Glutamatergic neuron (in vitro differentiated cells): Measurements from ENCODE around the gene ZNF280A. TPM values are rescaled to one million over a fixed set of nuclear protein-coding genes. Genes with fewer than 3 reads are reported as not detected.
"Not testable (repeated sequence)": the region's sequence is repeated elsewhere in the genome, so short reads cannot be mapped to it uniquely, and the experiment has no call there.

Source experiments
- DNase-seq: peaks from one replicate; pipeline ENCODE4 v3.0.0; 2022
- H3K27ac Mint-ChIP-seq: one replicate; pipeline ENCODE4 v1.8.0; 2020; ENCODE audit warnings: mild to moderate bottlenecking, mixed read lengths, inconsistent platforms; ENCODE audit not compliant: unreplicated experiment
- H3K27me3 Mint-ChIP-seq: one replicate; pipeline ENCODE4 v1.8.0; 2020; ENCODE audit warnings: mild to moderate bottlenecking, moderate library complexity, mixed read lengths, inconsistent platforms; ENCODE audit not compliant: unreplicated experiment
- H3K36me3 Mint-ChIP-seq: one replicate; pipeline ENCODE4 v1.8.0; 2020; ENCODE audit warnings: mild to moderate bottlenecking, mixed read lengths, inconsistent platforms; ENCODE audit not compliant: unreplicated experiment
- H3K4me1 Mint-ChIP-seq: one replicate; pipeline ENCODE4 v1.8.0; 2020; ENCODE audit warnings: mild to moderate bottlenecking, low read depth, mixed read lengths, inconsistent platforms; ENCODE audit not compliant: unreplicated experiment
- H3K4me3 Mint-ChIP-seq: one replicate; pipeline ENCODE4 v1.8.0; 2020; ENCODE audit warnings: mild to moderate bottlenecking, mixed read lengths, inconsistent platforms; ENCODE audit not compliant: unreplicated experiment
- H3K9me3 Mint-ChIP-seq: one replicate; pipeline ENCODE4 v1.8.0; 2020; ENCODE audit warnings: mild to moderate bottlenecking, moderate library complexity, mixed read lengths, inconsistent platforms; ENCODE audit not compliant: unreplicated experiment
- CTCF ChIP-seq: fragments of 200-600 bp; sonication (generic); IDR thresholded peaks from one replicate; pipeline ENCODE4 v1.5.0; 2021; ENCODE audit not compliant: partially characterized antibody, unreplicated experiment
- total RNA-seq: library from RNA; stranded (reverse); fragmentation: NEBNext Ultra II Directional; extraction: Animal tissue kit (Norgen Biotek cat#: 25700); gene quantifications from one replicate; pipeline ENCODE4 v1.2.1, GENCODE V29; 2021; ENCODE audit not compliant: unreplicated experiment

ZNF280A gene
- total RNA-seq, 1 donor from 2014 or later, result not detected

DNA sequence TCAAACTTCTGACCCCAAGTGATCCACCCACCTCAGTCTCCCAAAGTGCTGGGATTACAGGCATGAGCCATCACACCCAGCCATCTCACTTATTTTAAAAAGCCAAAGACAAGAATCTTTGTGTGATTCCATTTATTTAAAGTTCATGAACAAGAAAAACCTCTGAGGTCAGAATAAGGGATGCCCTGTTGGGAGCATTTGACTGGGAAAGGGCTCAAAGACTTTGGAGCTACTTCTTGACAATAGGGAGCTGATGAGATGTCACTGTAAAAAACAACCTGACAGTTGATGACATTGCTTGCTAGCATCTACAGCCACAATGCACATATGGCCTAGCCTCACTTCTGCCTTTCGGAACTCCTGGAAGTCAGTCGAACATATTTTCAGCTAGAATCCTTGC, 6.5 kb downstream of the ZNF280A start:
- H3K27ac Mint-ChIP-seq, result no peak overlapping the region
- H3K27me3 Mint-ChIP-seq, result no peaks in the 10 kb centered on the region

DNA sequence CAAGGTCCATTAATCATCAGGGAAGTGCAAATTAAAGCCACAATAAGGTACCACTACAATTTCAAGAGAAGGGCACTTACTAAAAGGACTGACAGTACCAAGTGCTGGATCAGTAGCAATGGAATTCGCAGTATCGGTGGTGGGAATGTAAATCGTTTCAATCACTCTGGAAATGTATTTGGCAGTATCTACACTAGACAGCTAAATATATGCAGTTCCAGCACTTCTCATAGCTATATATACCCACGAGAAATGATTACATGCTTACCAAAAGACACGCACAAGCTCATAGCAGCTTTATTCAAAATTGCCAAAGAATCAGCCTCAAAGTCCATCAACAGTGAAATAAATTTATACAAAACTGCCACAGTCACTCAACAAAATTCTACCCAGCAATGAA, 7.1 kb downstream of the ZNF280A start:
- DNase-seq, result no peak
- H3K4me3 Mint-ChIP-seq, result no peak overlapping the region
- peaks cover 30% of the 10 kb centered on the region for H3K36me3 Mint-ChIP-seq
- peaks cover 1% of the 10 kb centered on the region for H3K9me3 Mint-ChIP-seq
- no peak for TF ChIP-seq CTCF
- H3K4me1 Mint-ChIP-seq, result peaks cover under 1% of the 10 kb centered on the region
- H3K27ac Mint-ChIP-seq, result no peak overlapping the region
- H3K27me3 Mint-ChIP-seq, result no peaks in the 10 kb centered on the region

More for the DNA sequence above, 6.5 kb downstream of the ZNF280A start:
- peaks cover 1% of the 10 kb centered on the region for H3K9me3 Mint-ChIP-seq
- H3K36me3 Mint-ChIP-seq, result peaks cover 30% of the 10 kb centered on the region
- no peak overlapping the region for H3K4me3 Mint-ChIP-seq
- TF ChIP-seq CTCF, result no peak
- no peaks in the 10 kb centered on the region for H3K4me1 Mint-ChIP-seq
- no peak for DNase-seq

DNA sequence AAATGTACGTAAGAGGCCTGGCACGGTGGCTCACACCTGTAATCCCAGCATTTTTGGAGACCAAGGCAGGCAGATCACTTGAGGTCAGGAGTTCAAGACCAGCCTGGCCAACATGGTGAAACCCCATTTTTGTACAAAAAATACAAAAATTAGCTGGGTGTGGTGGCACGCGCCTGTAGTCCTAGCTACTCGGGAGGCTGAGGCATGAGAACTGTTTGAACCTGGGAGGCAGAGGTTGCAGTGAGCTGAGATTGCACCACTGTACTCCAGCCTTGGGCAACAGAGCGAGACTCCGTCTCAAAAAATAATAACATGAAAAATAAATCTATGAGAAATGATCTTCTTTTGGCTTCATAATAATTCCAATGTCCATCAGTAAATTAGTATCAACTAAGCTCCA, 9.2 kb downstream of the ZNF280A start:
- DNase-seq, H3K4me3 Mint-ChIP-seq, H3K27ac Mint-ChIP-seq, H3K9me3 Mint-ChIP-seq, H3K27me3 Mint-ChIP-seq, H3K4me1 Mint-ChIP-seq: not testable (repeated sequence)
- H3K36me3 Mint-ChIP-seq, result peaks cover 30% of the 10 kb centered on the region

DNA sequence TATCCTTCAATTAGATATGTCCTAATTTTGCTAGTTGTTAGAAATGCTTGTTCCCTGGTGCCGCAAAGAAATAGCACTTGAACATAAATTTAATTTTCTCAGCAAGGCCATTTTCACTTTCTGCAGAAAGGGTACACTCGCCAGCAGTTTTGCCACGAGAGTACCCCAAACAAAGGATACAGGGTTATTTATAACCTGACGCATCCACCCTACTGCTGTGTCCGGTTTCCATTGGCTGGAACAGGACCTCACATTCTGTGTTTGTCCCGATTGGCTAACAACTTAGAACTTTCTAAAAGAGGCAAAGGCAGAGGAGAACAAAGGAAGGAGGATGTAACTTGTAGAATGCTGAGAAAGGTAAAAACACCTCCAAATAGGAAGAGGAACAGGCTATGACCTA, 10.2 kb downstream of the ZNF280A start:
- H3K4me1 Mint-ChIP-seq, H3K4me3 Mint-ChIP-seq, H3K9me3 Mint-ChIP-seq, H3K27ac Mint-ChIP-seq, DNase-seq, H3K27me3 Mint-ChIP-seq: not testable (repeated sequence)
- H3K36me3 Mint-ChIP-seq, result peaks cover 30% of the 10 kb centered on the region

- peak; percentile 89 for DNase-seq
- peaks cover 6% of the 10 kb centered on the region for H3K4me1 Mint-ChIP-seq
- no peaks in the 10 kb centered on the region for H3K27me3 Mint-ChIP-seq
- no peak within 1 kb of the TSS for H3K27ac Mint-ChIP-seq
- peak; percentile 80 for TF ChIP-seq CTCF
- H3K9me3 Mint-ChIP-seq, result no peaks in the 10 kb centered on the region
- peaks cover 30% of the 10 kb centered on the region for H3K36me3 Mint-ChIP-seq
- H3K4me3 Mint-ChIP-seq, result peak within 1 kb of the TSS; percentile 89
Observed at GRCh38 chr22:22508274-22509176, 11.5 kb downstream of the ZNF280A start, which contains the start of gene ZNF280B. Gene ZNF280B, minus strand, starts transcription at chr22:22508742. Its CDS starts 19,344 bp downstream, at chr22:22489398.

DNA sequence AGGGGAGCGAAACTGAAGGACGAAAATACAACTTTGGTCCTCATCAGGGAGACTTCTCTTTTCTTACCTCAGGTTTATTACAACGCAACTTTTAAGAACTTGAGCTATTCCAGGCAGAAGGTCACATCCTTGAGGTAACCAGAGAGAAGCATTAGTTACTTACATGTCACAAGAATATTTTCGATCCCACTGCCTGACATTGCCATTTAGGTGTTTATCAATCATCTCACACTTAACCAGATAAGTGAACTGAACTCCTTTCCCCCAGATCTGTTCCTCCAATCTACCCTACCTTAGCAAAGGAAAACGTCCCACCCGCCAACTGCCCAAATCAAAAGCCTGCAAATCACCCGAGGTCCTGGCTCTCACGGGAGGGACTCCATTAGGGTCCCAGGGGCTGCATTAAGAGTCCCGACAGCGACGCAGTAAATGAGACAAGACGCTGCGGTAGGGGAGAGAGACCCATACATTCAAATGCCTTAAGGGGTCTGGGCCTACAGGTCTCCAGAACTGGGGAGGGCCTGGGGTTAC, 12.3 kb downstream of the ZNF280A start:
- H3K4me1 Mint-ChIP-seq, result peaks cover 6% of the 10 kb centered on the region
- no peak overlapping the region for H3K27ac Mint-ChIP-seq
- peak overlapping the region; percentile 89 for H3K4me3 Mint-ChIP-seq
- H3K9me3 Mint-ChIP-seq, result no peaks in the 10 kb centered on the region
- peaks cover 26% of the 10 kb centered on the region for H3K36me3 Mint-ChIP-seq
- no peaks in the 10 kb centered on the region for H3K27me3 Mint-ChIP-seq
- no peak for TF ChIP-seq CTCF
- DNase-seq, result no peak
